GM21528 (cell line): ENCODE measurements around the gene SNAP91.
A peak's percentile ranks its signal among the peaks of the same experiment; 100 is the strongest.
"Not testable (repeated sequence)": the region's sequence is repeated elsewhere in the genome, so short reads cannot be mapped to it uniquely, and the experiment has no call there.

Source experiments
- ATAC-seq: cut with Tn5 transposase; IDR thresholded peaks from one replicate; pipeline ENCODE4 v1.9.1; 2021; ENCODE audit warnings: mild to moderate bottlenecking, moderate library complexity; ENCODE audit not compliant: unreplicated experiment, low FRiP score

SNAP91 gene

DNA sequence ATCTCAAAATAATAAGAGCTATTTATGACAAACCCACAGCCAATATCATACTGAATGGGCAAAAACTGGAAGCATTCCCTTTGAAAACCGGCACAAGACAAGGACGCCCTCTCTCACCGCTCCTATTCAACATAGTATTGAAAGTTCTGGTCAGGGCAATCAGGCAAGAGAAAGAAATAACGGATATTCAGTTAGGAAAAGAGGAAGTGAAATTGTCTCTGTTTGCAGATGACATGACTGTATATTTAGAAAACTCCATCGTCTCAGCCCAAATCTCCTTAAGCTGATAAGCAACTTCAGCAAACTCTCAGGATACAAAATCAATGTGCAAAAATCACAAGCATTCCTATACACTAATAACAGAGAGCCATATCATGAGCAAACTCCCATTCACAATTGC is 158.4 kb downstream of the SNAP91 start:
- ATAC-seq: not testable (repeated sequence)

DNA sequence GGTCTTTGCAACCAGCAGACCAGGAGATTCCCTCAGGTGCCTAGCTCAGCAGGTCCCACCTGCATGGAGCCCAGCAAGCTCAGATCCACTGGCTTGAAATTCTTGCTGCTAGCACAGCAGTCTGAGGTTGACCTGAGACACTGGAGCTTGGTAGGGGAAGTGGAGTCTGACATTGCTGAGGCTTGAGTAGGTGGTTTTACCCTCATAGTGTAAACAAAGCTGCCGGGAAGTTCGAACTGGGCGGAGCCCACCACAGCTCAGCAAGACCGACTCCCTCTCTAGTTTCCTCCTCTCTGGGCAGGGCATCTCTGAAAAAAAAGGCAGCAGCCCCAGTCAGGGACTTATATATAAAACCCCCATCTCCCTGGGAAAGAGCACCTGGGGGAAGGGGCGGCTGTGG is 162.3 kb downstream of the SNAP91 start:
- no peak for ATAC-seq

DNA sequence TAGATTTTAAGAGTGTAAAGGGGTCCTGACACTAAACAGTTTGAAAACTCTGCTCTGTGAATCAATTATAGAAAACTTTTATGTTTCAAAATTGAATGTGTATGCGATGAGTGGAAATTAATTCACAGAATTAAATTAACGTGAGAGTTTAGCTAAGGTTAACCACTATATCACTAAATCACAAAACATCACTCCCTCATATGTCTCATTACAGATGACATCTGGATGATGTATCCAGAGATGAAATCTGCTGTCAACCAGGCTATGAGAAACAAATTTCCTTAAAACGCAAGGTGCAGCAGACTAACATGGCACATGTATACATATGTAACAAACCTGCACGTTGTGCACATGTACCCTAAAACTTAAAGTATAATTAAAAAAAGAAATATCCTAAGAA is 169.2 kb downstream of the SNAP91 start:
- no peak for ATAC-seq

DNA sequence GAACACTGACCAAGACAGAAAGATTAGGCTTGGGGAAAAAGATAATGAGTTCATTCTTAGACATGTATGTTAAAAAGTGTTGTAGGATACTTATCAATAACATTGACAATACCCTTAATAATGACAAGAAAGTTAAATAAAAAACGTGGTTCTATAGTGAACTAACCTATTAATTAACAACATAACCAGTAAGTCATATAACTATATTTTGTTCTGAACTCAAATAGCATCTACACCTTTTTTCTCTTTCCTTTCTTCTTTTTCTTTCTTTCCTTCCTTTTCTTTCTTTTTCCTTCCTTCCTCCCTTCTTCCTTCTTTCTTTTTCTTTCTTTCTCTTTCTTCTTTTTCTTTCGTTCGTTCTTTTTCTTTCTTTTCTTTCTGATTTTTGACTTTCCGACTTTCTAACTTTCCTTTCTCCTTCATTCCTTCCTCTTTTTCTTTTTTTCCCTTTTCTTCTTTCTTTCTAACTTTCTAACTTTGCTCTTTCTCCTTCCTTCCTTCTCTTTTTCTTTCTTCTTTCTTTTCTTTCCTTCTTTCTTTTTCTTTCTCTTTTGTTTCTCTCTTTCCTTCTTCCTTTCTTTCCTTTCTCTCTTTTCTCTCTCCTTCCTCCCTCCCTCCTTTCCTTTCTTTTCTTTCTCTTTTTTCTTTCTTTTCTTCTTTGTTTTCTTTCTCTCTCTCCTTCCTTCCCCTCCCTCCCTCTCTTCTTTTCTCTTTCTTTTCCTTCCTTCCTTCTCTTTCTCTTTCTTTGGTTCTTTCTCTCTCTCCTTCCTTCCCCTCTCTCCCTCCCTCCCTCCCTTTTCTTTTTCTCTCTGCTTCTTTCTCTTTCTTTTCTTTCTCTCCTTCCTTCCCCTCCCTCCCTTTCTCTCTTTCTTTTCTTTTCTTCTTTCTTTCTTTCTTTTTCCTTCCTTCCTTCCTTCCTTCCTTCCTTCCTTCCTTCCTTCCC is 172.0 kb downstream of the SNAP91 start:
- no peak for ATAC-seq

DNA sequence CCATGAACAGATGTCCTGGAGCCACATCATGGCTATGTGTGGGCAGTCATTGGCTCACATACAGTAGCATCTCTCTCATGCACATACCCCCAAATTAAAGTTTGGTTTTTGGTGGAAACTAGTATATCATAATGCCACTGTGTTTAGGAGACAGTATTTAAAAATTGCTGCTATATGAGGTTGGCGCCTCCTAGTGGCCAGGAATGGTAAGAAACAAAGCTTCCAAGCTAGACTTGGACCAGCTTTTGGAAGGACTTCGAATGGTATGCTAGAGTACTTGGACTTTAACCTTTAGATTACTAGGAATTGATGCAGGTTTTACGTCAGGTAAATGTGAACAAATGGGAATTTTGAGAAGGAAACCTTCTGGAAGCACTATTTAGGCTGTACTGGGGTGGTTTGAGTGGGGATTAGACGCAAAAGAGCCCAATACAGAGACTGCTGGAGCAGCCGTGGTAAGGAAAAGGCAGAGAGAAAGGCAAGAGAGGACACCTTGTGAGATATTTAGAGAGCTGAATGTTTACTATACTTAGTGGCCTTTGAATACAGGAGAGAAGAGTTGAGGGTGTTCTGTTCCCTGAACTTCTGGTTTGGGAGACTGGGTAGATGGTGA is 172.8 kb downstream of the SNAP91 start:
- peak; percentile 85 for ATAC-seq

DNA sequence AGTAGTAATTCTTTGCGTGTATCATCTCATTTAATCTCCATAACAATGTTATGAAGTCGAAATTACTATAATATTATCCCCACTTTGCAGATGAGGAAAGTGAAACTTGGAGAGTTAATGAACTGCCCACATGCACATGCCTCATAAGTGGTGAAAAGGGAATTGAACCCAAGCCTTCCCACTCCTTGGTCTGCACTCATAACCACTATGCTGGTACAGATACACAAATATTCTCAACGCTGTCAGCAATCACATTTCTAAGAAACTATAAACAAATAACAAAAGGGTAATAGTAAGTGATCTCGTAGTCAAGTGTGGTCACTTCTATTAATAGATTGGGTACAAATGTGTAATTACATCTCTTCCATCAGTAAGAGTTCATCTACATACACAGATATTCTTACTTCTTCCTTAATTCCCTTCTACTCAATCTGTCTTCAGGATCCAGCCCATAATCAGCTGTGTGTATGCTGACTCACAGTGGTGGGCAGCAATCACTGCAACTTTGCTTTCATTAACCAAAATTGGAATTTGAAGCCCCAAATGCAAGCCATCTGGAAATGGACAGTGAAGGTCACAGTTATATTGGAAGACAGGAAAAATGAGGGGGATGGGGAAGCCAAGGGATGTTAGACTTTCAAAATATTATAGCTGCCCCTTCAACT is 190.0 kb downstream of the SNAP91 start:
- no peak for ATAC-seq

DNA sequence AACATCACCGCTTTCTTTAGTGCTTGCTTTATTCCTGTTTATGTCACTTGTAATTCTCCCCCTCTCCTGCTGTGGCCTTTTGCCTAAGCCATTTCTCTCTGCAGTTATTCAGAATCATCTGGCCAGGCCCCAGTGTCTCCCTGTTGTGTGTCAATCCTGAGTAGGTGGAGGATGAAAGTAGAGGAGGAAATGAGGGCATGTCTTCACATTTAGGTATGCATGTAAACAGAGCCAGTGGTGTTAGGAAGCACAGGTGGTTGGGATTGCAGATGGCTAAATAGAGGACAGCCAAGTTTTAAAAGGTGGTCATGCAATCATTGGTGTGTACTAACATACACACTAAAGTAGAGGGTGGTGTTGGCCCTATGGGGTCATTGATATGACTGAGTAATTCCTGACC is 191.4 kb downstream of the SNAP91 start:
- ATAC-seq: no peak

GRCh38 chr6:83514866-83515466 is 193.9 kb downstream of the SNAP91 start:
- ATAC-seq: peak; percentile 63

GRCh38 chr6:83514466-83514865 is 194.4 kb downstream of the SNAP91 start:
- peak; percentile 15 for ATAC-seq

DNA sequence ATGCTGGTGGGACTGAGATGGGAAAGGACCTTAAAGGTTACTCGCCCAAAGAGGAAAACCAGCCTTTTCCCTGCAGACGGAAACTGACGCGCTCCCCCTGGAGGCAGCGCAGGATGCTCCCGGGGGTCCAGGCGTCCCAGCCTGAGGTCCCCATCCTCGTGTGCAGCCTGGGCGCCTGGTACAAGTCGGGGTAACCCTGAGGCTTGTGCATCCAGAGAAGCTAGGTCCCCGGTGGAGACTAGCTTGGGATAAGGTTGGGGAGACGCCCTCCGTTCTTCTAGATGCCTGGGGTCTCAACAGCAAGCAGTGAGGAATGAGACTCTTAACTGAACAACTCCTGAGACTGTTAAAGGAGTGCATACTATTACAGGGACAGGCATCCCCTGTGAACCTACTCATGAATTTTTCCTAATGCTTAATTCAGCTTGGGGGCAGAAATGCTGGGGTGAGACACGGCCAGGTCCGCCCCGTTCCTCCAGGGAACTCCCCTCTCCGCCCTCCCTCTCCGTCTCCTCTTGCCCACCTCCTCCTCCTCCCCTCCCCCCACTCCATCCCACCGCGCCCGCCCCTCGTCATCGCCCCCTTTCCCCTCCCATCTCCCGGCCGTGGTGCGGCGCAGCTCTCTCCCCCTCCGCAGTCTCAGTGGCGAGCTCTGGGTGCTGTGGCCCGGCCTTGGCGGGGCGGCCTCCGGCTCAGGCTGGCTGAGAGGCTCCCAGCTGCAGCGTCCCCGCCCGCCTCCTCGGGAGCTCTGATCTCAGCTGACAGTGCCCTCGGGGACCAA is 196.8 kb downstream of the SNAP91 start, which contains the start of gene PRSS35:
Gene PRSS35, plus strand, starts transcription at position 634 of the 781 bp plus-strand sequence. CDS start 10,908 bp downstream, outside the sequence.
- ATAC-seq: no peak

GRCh38 chr6:83511266-83511665 is 197.6 kb downstream of the SNAP91 start:
- ATAC-seq: no peak

- no peak for ATAC-seq
Observed at GRCh38 chr6:83510791-83511190, 198.1 kb downstream of the SNAP91 start.

DNA sequence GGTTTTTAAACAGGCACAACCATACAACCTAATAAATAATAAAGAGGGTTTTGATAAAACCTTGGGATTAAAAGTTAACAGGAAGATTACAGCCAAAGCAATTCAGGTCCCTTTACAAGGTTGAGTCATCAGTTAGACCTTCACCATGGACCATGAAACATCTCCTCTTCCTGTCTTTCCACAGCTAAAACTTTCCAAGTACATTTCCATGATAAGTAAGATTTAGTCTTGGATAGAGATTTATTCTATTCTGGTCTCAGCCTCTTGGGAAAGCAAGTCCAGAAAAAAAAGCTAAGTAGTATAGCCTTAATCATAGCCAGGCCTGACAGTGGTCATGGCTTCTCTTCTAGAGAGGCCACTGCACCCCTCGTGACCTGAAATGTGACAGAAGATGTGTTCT is 199.5 kb downstream of the SNAP91 start:
- ATAC-seq: no peak

DNA sequence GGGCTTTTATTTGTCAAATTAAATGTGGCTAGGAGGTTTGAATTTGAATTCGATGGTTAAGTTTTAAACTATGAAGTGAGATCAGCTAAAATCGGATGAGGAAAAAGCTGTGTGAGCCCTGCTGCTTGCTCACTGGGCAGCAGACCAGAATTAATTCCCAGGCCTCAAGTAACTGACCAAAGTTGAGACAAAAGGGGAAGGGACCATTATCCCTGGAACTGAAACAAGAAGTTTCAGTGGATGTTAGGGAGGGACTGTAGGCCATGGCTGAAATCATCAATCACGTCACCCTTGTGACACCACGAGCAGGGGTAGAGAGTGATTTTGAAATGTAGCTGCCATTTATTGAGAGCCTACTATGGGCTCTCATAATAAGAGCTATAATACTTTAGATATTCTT is 203.5 kb downstream of the SNAP91 start:
- no peak for ATAC-seq
